Epithelial cell of esophagus (primary cell): Measurements from ENCODE around the gene PLA2G2D.

ENCODE experiments used
- DNase-seq: peaks from one replicate; pipeline ENCODE4 v3.0.0; 2010; ENCODE audit warnings: low read depth
- H3K4me3 ChIP-seq: 2 replicates; pipeline ENCODE4 v1.5.1; 2011; ENCODE audit warnings: mild to moderate bottlenecking, low read length, control low read depth
- TF ChIP-seq, protein P1 (sequence below): IDR thresholded peaks from 2 replicates; pipeline ENCODE4 v1.5.1; 2011; ENCODE audit warnings: low read depth, mild to moderate bottlenecking, low read length, control low read depth, inconsistent platforms; ENCODE audit not compliant: insufficient read depth; ENCODE audit errors: missing control alignments

Gene PLA2G2D

DNA sequence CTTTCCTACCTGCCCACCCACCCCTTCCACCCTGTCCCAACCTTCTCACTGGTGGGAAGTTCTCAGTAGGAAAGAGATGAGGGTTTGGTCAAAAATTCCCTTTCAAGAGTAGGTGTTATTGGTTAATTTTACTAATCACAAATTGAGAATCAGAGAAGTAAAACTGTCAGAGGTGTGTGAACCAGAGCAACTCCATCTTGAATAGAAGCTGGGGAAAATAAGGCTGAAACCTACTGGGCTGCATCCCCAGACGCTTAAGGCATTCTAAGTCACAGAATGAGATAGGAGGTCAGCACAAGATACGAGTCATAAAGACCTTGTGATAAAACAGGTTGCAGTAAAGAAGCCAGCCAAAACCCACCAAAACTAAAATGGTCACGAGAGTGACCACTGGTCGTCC lies 11.5 kb downstream of the PLA2G2D start:
- DNase-seq: no peak
- H3K4me3 ChIP-seq: no peak overlapping the region
- TF ChIP-seq, protein P1, sequence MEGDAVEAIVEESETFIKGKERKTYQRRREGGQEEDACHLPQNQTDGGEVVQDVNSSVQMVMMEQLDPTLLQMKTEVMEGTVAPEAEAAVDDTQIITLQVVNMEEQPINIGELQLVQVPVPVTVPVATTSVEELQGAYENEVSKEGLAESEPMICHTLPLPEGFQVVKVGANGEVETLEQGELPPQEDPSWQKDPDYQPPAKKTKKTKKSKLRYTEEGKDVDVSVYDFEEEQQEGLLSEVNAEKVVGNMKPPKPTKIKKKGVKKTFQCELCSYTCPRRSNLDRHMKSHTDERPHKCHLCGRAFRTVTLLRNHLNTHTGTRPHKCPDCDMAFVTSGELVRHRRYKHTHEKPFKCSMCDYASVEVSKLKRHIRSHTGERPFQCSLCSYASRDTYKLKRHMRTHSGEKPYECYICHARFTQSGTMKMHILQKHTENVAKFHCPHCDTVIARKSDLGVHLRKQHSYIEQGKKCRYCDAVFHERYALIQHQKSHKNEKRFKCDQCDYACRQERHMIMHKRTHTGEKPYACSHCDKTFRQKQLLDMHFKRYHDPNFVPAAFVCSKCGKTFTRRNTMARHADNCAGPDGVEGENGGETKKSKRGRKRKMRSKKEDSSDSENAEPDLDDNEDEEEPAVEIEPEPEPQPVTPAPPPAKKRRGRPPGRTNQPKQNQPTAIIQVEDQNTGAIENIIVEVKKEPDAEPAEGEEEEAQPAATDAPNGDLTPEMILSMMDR: no peak

DNA sequence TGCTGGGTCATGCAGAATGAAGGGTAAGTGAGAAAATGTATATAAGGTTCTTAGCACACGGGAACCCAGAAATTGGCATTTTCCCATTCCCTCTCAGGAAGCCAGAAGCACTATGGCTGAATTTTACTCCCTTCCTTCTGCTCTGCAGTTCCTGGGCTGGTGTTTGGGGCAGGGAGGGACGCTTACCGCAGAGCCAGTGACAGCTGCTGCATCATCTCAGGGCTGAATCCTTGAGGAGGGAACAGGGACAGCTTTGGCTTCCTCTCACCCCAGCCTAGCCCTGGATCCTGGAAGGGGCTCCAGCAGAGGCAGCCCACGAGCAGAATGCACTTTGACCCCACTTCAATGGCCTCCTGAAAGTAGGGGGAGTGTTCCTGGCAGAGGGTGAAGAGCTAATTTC lies 12.0 kb downstream of the PLA2G2D start:
- TF ChIP-seq, protein P1: no peak
- DNase-seq: no peak
- H3K4me3 ChIP-seq: no peak overlapping the region

DNA sequence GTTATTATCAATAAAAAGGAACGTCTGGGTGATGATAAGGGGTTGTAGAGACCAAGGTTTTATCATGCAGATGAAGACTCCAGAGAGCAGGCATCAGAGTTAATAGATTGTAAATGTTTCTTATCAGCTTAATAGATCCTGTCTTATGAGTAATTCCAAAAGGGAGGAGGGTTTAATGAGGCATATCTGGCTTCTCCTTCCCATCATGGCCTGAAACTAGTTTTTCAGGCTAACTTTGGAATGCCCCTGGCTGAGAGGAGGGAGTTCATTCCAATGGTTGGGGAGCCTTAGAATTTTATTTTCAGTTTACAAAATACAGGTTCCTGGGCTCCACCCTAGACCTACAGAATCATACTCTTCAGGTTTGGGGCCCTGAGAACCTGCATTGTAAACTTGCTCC lies 13.5 kb downstream of the PLA2G2D start:
- no peak overlapping the region for H3K4me3 ChIP-seq
- DNase-seq: peak; percentile 49
- TF ChIP-seq, protein P1: no peak

DNA sequence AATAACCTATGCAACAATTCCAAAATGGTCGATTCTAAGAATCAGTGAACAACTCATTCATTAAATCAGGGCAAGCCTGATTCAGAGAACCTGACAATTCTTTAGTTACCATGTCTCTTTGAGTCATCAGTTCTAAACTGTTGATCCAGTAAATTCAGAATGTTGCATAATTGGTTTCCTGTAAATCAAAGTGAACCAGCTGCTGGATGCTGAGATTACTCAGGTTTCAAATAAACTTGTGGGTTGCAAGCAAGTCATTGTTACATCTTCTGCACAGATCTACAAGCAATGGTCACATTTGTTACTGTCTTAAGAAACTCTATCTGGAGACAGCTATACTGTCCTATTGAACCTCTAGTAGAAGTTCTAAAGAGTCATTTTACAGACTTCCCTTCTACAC lies 16.5 kb downstream of the PLA2G2D start:
- no peak overlapping the region for H3K4me3 ChIP-seq
- TF ChIP-seq, protein P1: no peak
- peak; percentile 81 for DNase-seq

DNA sequence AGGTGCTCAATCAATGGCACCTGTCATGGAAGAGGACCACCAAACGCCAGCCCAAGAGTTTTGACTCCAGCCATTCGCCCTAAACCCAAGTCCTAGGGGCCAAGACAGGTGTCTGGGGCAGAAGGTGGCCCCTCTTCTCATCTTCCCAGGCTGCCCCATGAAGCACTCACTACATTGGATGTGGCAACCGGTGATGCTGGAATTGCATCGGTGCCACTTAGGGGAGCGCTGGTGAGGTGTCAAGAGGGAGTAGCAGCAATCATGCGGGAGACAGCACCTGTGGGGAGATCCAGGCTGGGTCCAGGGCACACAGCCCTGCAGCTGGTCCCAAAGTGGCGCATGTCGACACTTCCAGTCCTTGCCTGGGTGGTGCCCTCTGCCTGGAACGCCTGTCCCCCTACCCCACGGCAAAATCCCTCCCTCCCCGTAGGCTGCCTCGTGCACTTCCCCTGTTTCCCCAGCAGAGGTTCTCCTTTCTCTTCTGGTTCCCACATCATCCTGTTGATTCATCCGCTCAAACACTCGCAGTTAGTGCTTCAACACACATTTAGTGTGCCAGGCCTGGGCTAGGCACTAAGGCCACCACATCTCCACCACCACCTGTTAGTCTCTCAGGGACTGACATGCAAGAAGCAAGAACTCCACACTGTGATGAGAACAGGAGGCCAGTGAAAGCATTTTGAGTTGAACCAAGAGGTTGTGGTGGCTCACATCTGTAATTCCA lies 18.5 kb downstream of the PLA2G2D start:
- no peak overlapping the region for H3K4me3 ChIP-seq
- peak; percentile 65 for DNase-seq
- TF ChIP-seq, protein P1: peak; percentile 81

DNA sequence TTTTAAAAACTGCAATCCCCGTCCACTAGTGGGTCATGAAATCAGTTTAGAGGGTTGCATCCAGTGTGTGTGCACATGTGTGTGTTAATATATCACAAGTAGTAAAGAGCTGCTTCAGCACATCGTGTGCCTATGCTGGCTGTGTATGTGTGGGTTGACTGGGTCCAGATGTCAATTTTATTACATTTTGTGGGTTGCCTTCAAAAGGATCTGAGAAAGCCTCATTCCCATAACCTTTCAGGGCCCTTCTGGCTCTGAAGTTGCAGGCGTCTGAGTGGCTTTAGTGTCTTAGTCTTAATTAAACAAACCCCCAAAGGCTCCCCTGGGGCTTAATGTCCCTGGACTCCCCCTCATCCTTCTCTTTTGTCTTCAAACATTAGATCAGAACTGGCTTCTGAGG lies 19.8 kb downstream of the PLA2G2D start:
- no peak overlapping the region for H3K4me3 ChIP-seq
- TF ChIP-seq, protein P1: no peak
- DNase-seq: no peak

DNA sequence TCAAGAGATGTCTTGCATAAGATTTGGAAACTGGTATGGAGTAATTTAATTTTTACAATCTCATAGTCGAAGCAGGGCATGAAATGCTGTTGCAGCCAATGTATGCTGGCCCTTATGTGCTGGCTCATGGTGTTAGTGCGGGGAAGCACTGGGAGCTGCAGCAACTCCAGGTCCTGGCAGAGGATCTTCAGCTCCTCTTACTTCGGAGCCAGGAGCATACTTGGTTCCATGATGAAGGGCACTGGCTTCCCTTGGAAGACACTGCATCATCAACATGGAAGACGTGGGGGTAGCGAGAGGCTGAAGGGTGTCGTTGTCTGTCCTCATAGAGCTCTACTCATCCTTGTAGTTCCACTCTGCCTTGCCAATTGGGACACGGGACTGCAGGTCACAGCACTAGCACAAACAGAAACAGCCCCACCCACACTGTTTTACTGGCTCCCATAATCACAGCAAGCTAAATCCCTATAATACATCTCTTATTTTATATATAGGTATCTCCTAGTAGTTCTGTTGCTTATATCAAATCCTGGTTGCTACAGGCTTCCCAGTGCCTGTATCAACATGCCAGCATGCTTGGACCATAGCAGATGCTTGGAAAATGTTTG lies 22.4 kb downstream of the PLA2G2D start:
- TF ChIP-seq, protein P1: no peak
- H3K4me3 ChIP-seq: no peak overlapping the region
- no peak for DNase-seq
